Erythroblast (primary cell): ENCODE measurements around the gene MBD2.

ENCODE experiments used
- GATA1 ChIP-seq: IDR thresholded peaks from 2 replicates; pipeline ENCODE4 v1.6.1; 2011; ENCODE audit warnings: low read depth, mild to moderate bottlenecking, control low read depth, low read length, moderate library complexity
- POLR2A ChIP-seq: IDR thresholded peaks from 2 replicates; pipeline ENCODE4 v1.6.1; 2011; ENCODE audit warnings: mild to moderate bottlenecking, low read length

DNA sequence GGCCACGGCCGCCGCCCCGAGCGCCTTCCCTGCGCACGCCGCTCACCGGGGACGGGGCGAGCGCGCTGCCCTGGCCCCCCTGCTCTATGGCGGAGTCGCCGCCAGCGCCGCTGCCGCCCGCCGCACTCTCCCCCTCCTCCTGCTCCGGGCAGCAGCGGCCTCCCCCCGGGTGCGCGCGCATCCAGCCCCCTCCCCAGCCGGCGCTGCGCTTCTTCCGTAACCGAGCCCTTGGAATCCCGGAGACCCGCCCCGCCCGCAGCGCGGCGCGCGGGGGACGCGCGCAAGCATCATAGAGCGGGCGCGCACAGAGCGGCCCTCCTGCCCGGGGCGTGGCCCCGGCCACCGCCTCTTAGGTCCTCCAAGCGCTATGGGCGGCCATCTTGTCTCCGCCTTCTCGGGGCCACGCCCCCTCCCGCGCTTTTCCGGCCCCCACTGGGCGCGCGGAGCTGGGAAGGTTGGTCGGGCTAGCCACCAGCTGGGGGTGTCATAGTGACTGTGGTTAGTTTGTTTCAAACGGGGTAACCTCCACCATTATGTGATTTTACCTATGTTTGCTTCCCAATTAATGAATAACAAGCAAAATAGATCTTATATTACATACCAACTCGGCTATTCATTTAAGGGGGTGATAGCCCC lies at the start of gene MBD2:
- TF ChIP-seq POLR2A = peak; percentile 63
- TF ChIP-seq GATA1 = no peak
